ENCODE results near the gene SSBP3. TPM values are rescaled to one million over a fixed set of nuclear protein-coding genes. Genes with fewer than 3 reads are reported as not detected.

The SSBP3 gene
- total and polyA plus RNA-seq, 2 experiments from 2014 or later, result 47.4 to 68.6 TPM

GRCh38 chr1:54397090-54397591 is 9.1 kb downstream of the SSBP3 start (continued):
- TF ChIP-seq ZNF462 (CRISPR knock-in tag; IDR thresholded peaks at IDR 0.05), result no peak
- no peak for TF ChIP-seq STAT1 (IDR thresholded peaks at IDR 0.05; ENCODE audit: unreplicated experiment)
- no peak for TF ChIP-seq POLR2AphosphoS5 (IDR thresholded peaks at IDR 0.05; ENCODE audit: low read depth)
- no peak for TF ChIP-seq REST (IDR thresholded peaks at IDR 0.05; ENCODE audit: unreplicated experiment)
- no peak for TF ChIP-seq EZH2phosphoT487 (IDR thresholded peaks at IDR 0.05; ENCODE audit: unreplicated experiment)
- no peak for TF ChIP-seq CTCF (conservative IDR thresholded peaks at IDR 0.05; ENCODE audit: low read depth in 2 of 2)
